HepG2 (cell line): Measurements from ENCODE around the gene TSHZ2.

Experiments
- ATF1 ChIP-seq: IDR thresholded peaks from 2 replicates; pipeline ENCODE4 v1.6.1; 2016; ENCODE audit warnings: mild to moderate bottlenecking, control low read depth
- CREM ChIP-seq, 2 experiments: sonication (generic) in 1 of 2; formaldehyde crosslinking in 1 of 2; IDR thresholded peaks; 2 replicates each; pipeline versions ENCODE4 v1.4.0 to v1.6.1; 2016 to 2020; ENCODE audit warnings: antibody characterized with exemption in 1 of 2, mild to moderate bottlenecking in 1 of 2, missing genetic modification reagents in 1 of 2
- DNMT1 ChIP-seq: sonication (generic); formaldehyde crosslinking; IDR thresholded peaks from 2 replicates; pipeline ENCODE4 v1.5.1; 2020; ENCODE audit warnings: mild to moderate bottlenecking, missing genetic modification reagents
- DPF2 ChIP-seq: sonication (generic); formaldehyde crosslinking; IDR thresholded peaks from 2 replicates; pipeline ENCODE4 v1.4.0; 2020; ENCODE audit warnings: mild to moderate bottlenecking, low read depth, missing genetic modification reagents, borderline replicate concordance
- EZH2 ChIP-seq: conservative IDR thresholded peaks from 2 replicates; pipeline ENCODE4 v1.6.1; 2012; ENCODE audit warnings: mild to moderate bottlenecking, low read depth, low read length, moderate library complexity
- IRF2 ChIP-seq: IDR thresholded peaks from 2 replicates; pipeline ENCODE4 v1.6.1; 2018; ENCODE audit warnings: missing genetic modification reagents, missing compliant biosample characterization
- RAD21 ChIP-seq: fragments of 450-650 bp; formaldehyde crosslinking; IDR thresholded peaks from 2 replicates; pipeline ENCODE4 v1.5.0; 2020; ENCODE audit warnings: mild to moderate bottlenecking
- ZBTB1 ChIP-seq: sonication (generic); formaldehyde crosslinking; IDR thresholded peaks from 2 replicates; pipeline ENCODE4 v1.4.0; 2020; ENCODE audit warnings: missing genetic modification reagents, borderline replicate concordance
- ZNF33A ChIP-seq: sonication (generic); formaldehyde crosslinking; IDR thresholded peaks from 2 replicates; pipeline ENCODE4 v1.5.1; 2020; ENCODE audit warnings: missing genetic modification reagents, mild to moderate bottlenecking, moderate library complexity, borderline replicate concordance
- ZNF609 ChIP-seq: sonication (generic); formaldehyde crosslinking; IDR thresholded peaks from 2 replicates; pipeline ENCODE4 v1.4.0; 2020; ENCODE audit warnings: mild to moderate bottlenecking, missing genetic modification reagents, borderline replicate concordance
- ZNF883 ChIP-seq: sonication (generic); formaldehyde crosslinking; IDR thresholded peaks from 2 replicates; pipeline ENCODE4 v1.5.1; 2020; ENCODE audit warnings: mild to moderate bottlenecking, missing genetic modification reagents; ENCODE audit errors: not compliant biosample characterization
- TF ChIP-seq, protein P1 (sequence below): sonication (generic); formaldehyde crosslinking; IDR thresholded peaks from 2 replicates; pipeline ENCODE4 v1.5.0; 2020; ENCODE audit warnings: mild to moderate bottlenecking, missing genetic modification reagents, moderate library complexity
- TF ChIP-seq, protein P2 (sequence below): IDR thresholded peaks from 2 replicates; pipeline ENCODE4 v1.6.1; 2012; ENCODE audit warnings: low read length, improper control_type of control experiment

GRCh38 chr20:53050338-53050737 lies 78.2 kb downstream of the TSHZ2 start:
- TF ChIP-seq ATF1 (no peak), DNMT1 (no peak), ZBTB1 (CRISPR knock-in tag) (no peak), ZNF609 (CRISPR knock-in tag) (no peak), ZNF883 (CRISPR knock-in tag) (no peak), EZH2 (no peak), ZNF33A (CRISPR knock-in tag) (no peak), IRF2 (no peak), RAD21 (CRISPR knock-in tag) (no peak), CREM (IDR thresholded peaks at IDR 0.05) (no peak), CREM (CRISPR knock-in tag; IDR thresholded peaks at IDR 0.05) (no peak), DPF2 (CRISPR knock-in tag) (no peak)
- TF ChIP-seq, protein P1, sequence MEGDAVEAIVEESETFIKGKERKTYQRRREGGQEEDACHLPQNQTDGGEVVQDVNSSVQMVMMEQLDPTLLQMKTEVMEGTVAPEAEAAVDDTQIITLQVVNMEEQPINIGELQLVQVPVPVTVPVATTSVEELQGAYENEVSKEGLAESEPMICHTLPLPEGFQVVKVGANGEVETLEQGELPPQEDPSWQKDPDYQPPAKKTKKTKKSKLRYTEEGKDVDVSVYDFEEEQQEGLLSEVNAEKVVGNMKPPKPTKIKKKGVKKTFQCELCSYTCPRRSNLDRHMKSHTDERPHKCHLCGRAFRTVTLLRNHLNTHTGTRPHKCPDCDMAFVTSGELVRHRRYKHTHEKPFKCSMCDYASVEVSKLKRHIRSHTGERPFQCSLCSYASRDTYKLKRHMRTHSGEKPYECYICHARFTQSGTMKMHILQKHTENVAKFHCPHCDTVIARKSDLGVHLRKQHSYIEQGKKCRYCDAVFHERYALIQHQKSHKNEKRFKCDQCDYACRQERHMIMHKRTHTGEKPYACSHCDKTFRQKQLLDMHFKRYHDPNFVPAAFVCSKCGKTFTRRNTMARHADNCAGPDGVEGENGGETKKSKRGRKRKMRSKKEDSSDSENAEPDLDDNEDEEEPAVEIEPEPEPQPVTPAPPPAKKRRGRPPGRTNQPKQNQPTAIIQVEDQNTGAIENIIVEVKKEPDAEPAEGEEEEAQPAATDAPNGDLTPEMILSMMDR: no peak
- TF ChIP-seq, protein P2, sequence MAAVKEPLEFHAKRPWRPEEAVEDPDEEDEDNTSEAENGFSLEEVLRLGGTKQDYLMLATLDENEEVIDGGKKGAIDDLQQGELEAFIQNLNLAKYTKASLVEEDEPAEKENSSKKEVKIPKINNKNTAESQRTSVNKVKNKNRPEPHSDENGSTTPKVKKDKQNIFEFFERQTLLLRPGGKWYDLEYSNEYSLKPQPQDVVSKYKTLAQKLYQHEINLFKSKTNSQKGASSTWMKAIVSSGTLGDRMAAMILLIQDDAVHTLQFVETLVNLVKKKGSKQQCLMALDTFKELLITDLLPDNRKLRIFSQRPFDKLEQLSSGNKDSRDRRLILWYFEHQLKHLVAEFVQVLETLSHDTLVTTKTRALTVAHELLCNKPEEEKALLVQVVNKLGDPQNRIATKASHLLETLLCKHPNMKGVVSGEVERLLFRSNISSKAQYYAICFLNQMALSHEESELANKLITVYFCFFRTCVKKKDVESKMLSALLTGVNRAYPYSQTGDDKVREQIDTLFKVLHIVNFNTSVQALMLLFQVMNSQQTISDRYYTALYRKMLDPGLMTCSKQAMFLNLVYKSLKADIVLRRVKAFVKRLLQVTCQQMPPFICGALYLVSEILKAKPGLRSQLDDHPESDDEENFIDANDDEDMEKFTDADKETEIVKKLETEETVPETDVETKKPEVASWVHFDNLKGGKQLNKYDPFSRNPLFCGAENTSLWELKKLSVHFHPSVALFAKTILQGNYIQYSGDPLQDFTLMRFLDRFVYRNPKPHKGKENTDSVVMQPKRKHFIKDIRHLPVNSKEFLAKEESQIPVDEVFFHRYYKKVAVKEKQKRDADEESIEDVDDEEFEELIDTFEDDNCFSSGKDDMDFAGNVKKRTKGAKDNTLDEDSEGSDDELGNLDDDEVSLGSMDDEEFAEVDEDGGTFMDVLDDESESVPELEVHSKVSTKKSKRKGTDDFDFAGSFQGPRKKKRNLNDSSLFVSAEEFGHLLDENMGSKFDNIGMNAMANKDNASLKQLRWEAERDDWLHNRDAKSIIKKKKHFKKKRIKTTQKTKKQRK: no peak
